DOHH2 (cell line): ENCODE results near the gene NELFA.

ENCODE experiments used
- EZH2phosphoT487 ChIP-seq: fragments of 200-600 bp; sonication (generic); IDR thresholded peaks from 2 replicates; pipeline ENCODE4 v1.6.1; 2017; ENCODE audit warnings: borderline replicate concordance, mild to moderate bottlenecking, antibody characterized with exemption, low read length, moderate library complexity, mixed read lengths
- TF ChIP-seq, protein P1 (sequence below): fragments of 200-600 bp; sonication (generic); IDR thresholded peaks from one replicate; pipeline ENCODE4 v1.5.1; 2014; ENCODE audit warnings: antibody characterized with exemption, mild to moderate bottlenecking, low read depth, low read length; ENCODE audit not compliant: poor library complexity, severe bottlenecking

DNA sequence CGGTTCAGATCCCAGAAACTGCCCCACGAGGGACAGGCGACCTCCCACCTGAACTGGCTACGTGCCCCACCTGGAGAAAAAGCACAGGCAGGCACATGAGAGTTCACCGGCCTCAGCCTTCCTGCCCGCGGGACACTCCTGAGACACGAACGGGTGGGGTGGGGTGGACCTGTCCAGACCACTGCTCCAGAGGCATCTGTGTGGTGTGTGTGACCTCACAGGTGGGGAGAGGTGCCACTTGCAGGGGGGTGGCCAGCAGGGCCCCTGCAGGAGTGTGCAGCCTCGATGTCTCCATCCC lies 18.5 kb downstream of the NELFA start:
- TF ChIP-seq, protein P1, sequence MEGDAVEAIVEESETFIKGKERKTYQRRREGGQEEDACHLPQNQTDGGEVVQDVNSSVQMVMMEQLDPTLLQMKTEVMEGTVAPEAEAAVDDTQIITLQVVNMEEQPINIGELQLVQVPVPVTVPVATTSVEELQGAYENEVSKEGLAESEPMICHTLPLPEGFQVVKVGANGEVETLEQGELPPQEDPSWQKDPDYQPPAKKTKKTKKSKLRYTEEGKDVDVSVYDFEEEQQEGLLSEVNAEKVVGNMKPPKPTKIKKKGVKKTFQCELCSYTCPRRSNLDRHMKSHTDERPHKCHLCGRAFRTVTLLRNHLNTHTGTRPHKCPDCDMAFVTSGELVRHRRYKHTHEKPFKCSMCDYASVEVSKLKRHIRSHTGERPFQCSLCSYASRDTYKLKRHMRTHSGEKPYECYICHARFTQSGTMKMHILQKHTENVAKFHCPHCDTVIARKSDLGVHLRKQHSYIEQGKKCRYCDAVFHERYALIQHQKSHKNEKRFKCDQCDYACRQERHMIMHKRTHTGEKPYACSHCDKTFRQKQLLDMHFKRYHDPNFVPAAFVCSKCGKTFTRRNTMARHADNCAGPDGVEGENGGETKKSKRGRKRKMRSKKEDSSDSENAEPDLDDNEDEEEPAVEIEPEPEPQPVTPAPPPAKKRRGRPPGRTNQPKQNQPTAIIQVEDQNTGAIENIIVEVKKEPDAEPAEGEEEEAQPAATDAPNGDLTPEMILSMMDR = no peak
- no peak for TF ChIP-seq EZH2phosphoT487
